ENCODE data around the gene LILRA2. TPM values are rescaled to one million over a fixed set of nuclear protein-coding genes. Genes with fewer than 3 reads are reported as not detected.
"Not testable (repeated sequence)": the region's sequence is repeated elsewhere in the genome, so short reads cannot be mapped to it uniquely, and the experiment has no call there.

The LILRA2 gene
- total RNA-seq, 2 experiments from 2014 or later = not detected

DNA sequence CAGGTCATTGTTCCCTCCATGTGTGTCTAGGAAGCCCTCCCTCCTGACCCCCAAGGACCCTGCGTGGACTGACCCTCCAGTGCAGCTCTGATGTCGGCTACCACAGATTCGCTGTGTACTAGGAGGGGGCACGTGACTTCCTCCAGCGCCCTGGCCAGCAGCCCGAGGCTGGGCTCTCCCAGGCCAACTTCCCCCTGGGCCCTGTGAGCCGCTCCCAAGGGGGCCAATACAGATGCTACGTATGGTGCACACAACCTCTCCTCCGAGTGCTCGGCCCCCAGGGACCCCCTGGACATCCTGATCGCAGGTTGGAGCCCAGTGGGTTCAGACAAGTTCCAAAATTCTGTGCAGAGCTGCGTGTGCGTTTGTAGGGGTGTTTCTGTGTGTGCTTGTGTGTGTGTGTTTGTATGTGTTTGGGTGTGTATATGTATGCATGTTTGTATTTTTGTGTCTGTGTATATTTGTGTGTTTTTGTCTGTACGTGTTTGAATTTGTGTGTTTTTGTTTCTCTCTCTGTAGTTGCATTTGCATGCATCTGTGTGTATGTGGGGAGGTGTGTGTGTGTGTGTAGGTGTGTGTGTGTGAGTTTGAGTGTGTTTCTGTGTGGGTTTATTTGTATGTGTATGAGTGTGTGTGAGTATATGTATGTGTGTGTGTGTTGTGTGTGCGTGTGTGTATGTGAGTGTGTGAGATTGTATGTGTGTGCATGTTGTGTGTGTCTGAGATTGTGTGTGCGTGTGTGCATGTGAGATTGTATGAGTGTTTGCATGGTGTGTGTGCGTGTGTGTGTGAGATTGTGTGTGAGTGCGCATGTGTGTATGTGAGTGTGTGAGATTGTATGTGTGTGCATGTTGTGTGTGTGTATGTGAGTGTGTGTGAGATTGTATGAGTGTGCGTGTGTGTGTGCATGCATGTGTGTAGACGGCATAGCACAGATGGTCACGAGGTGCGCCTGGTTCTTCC lies 21.4 kb upstream of the LILRA2 start:
- POLR2A ChIA-PET = no interaction called here
- peaks cover 13% of the 10 kb centered on the region for H3K27me3 Mint-ChIP-seq
- DNase-seq = no peak

DNA sequence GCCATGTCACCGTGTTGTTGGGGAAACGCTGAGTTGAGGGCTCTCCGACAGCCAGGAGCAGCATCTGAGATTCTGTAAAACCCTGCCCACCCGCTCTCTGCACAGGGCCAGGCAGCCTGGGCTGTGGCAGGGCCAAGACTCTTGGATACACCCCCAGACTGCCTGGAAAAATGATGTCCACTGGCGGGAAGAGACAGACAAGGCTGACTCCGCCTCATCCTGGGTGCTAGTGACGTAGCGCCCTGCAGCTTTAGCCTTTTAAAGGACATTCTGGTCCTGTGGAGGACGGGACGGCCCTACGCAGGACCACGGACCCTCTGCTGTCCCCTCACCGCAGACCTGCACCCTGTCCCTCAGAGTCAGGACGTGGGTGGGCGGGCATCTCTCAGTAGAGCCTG lies 20.7 kb upstream of the LILRA2 start:
- ChIA-PET CTCF (no interaction called here), POLR2A (no interaction called here)
- no peak overlapping the region for H3K27ac Mint-ChIP-seq
- no peaks in the 10 kb centered on the region for H3K36me3 Mint-ChIP-seq (ENCODE audit: low read depth)
- peaks cover 13% of the 10 kb centered on the region for H3K27me3 Mint-ChIP-seq
- peaks cover 12% of the 10 kb centered on the region for H3K4me1 Mint-ChIP-seq
- DNase-seq = no peak
- H3K9me3 Mint-ChIP-seq = peaks cover 6% of the 10 kb centered on the region
- H3K4me3 Mint-ChIP-seq = no peak overlapping the region

More for the DNA sequence above, 21.4 kb upstream of the LILRA2 start:
- Mint-ChIP-seq H3K36me3 (ENCODE audit: low read depth) (no peaks in the 10 kb centered on the region), H3K9me3 (peaks cover 6% of the 10 kb centered on the region), H3K4me1 (peaks cover 12% of the 10 kb centered on the region), H3K27ac (no peak overlapping the region), H3K4me3 (no peak overlapping the region)
- CTCF ChIA-PET = no interaction called here

DNA sequence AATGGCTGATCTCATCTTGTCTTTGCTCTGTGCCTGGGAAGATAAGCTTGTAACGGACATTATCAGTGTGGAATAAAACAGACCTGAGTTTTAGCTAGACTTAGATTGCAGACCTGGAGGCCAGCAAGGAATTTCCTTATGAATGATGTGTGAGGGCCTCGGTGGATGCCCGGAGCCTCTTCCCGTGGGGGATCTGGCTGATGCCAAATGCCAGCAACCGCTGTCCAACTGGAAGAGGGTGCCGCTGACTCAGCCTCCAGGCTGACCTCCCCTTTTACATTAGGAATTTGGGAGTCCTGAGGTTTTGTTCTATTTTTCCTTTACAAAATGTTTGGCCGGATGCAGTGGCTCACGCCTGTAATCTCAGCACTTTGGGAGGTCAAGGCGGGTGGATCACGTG lies 19.6 kb upstream of the LILRA2 start:
- peaks cover 19% of the 10 kb centered on the region for H3K27me3 Mint-ChIP-seq
- no peak for DNase-seq
- ChIA-PET POLR2A (no interaction called here), CTCF (no interaction called here)
- H3K9me3 Mint-ChIP-seq = peaks cover 6% of the 10 kb centered on the region
- no peaks in the 10 kb centered on the region for H3K36me3 Mint-ChIP-seq (ENCODE audit: low read depth)
- H3K27ac Mint-ChIP-seq = no peak overlapping the region
- H3K4me3 Mint-ChIP-seq = no peak overlapping the region
- peaks cover 12% of the 10 kb centered on the region for H3K4me1 Mint-ChIP-seq

DNA sequence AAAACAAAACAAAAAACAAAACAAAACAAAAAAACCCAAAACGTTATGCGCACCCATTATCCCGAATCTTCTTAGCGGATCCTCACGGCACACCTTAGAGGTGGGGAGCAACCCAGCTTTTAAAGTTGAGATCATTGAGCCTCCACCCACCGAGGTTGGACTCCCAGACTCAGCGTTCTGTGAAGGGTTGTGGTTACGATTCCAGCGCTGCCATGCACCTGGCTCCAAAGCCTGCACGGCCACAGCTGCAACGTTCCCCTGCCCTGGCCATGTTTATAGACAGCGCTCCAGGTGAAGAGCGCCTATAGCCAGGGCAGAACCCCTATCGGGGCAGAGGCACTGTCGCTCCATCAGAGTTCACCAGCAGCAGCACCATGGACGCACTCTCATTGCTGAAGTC lies 18.7 kb upstream of the LILRA2 start:
- peaks cover 12% of the 10 kb centered on the region for H3K4me1 Mint-ChIP-seq
- ChIA-PET POLR2A (no interaction called here), CTCF (no interaction called here)
- no peak overlapping the region for H3K4me3 Mint-ChIP-seq
- H3K27me3 Mint-ChIP-seq = peaks cover 19% of the 10 kb centered on the region
- peaks cover 6% of the 10 kb centered on the region for H3K9me3 Mint-ChIP-seq
- no peaks in the 10 kb centered on the region for H3K36me3 Mint-ChIP-seq (ENCODE audit: low read depth)
- no peak overlapping the region for H3K27ac Mint-ChIP-seq
- DNase-seq = no peak

DNA sequence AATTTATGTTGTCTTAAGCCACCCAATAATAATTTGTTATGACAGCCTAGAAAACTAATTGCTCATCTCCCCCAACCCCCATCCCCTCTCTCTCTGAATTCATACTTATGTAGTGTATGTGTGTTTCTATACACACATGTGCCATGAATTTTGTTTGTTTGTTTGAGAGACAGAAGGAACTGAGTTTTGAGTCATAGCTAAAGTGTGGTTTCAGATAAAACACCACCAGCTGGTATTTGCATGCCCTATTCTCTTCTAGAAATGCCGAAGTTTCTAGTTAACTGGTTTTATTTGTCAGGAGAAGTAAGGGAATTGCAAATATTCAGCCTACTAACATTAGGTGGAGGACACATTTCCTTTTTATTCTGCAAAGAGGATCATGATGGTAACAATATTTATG lies 17.4 kb upstream of the LILRA2 start:
- CTCF ChIA-PET = interaction anchor here (1.2 kb wide), 1 partner anchor 120 kb away, joined by 3 read pairs; no protein-coding TSS in a partner anchor
- POLR2A ChIA-PET = no interaction called here

DNA sequence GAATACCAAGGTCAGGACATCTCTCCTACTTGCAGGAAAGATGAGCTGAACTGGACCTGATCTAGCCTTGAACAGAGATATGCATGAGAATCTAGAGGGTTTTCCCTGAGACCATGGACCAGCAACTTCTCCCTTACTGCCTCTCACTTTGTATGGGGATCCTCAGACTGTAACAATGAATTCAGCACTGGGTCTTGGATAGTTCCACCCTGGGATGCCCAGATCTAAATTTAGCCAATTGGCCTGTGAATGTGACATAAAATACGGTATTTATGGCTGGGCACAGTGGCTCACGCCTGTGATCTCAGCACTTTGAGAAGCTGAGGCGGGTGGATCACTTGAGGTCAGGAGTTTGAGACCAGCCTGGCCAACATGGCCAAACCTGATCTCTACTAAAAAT lies 15.3 kb upstream of the LILRA2 start:
- POLR2A ChIA-PET = no interaction called here
- Mint-ChIP-seq H3K4me3 (no peak overlapping the region), H3K4me1 (no peaks in the 10 kb centered on the region), H3K27me3 (peaks cover 6% of the 10 kb centered on the region), H3K36me3 (ENCODE audit: low read depth) (no peaks in the 10 kb centered on the region), H3K9me3 (no peaks in the 10 kb centered on the region), H3K27ac (no peak overlapping the region)
- DNase-seq = no peak
- CTCF ChIA-PET = no interaction called here

More for the DNA sequence above, 17.4 kb upstream of the LILRA2 start:
- Mint-ChIP-seq H3K9me3 (peaks cover 6% of the 10 kb centered on the region), H3K27me3 (peaks cover 16% of the 10 kb centered on the region), H3K4me3 (no peak overlapping the region), H3K27ac (no peak overlapping the region), H3K36me3 (ENCODE audit: low read depth) (no peaks in the 10 kb centered on the region), H3K4me1 (peaks cover 7% of the 10 kb centered on the region)
- DNase-seq = no peak

DNA sequence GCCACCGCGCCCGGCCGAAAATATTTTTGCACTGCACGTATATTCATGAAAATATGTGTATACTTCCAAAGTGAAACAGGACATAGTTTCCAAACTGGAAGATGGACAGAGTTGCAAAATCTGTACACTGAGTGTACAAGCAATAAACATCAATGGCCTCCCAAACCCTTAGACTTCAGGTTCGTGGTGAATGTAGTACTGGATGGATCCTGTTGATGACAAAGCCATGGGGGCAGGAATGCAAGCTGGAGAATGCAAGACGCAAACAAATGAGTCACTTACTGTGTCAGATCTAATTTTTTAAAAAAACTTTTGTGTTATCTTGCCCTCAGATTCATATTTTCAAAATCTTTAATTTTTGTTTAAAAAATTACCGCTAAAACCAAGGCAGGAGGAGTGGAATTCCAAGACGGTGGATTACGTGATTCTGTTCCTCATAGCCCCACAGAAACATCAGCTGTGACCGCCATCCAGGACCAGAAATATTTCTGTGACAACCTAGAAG lies 12.7 kb upstream of the LILRA2 start:
- ChIA-PET POLR2A (no interaction called here), CTCF (no interaction called here)
- Mint-ChIP-seq H3K36me3 (ENCODE audit: low read depth) (no peaks in the 10 kb centered on the region), H3K27ac (no peak overlapping the region), H3K4me1 (no peaks in the 10 kb centered on the region), H3K27me3 (peaks cover 9% of the 10 kb centered on the region), H3K4me3 (no peak overlapping the region), H3K9me3 (no peaks in the 10 kb centered on the region)
- no peak for DNase-seq

DNA sequence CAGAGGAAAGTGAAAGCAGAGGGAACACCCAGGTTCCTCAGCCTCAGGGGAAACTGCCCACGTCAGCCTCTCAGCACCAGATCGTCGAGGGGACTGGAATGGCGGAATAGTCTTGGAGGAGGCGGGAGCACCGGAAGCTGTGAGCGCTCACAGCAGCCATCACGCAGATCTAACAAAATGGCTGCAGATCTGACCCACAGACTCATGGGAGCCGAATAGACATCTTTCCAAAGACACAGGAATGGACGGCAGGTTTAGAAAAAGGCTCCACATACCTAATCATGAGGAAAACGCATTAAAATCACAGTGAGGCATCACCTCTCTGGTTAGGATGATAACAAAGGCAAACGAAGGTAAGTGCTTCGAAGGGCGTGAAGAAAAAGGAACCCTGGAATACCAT lies 11.8 kb upstream of the LILRA2 start:
- H3K4me3 Mint-ChIP-seq = no peak overlapping the region
- no peak for DNase-seq
- ChIA-PET CTCF (no interaction called here), POLR2A (no interaction called here)
- H3K36me3 Mint-ChIP-seq (ENCODE audit: low read depth) = no peaks in the 10 kb centered on the region
- H3K9me3 Mint-ChIP-seq = no peaks in the 10 kb centered on the region
- no peak overlapping the region for H3K27ac Mint-ChIP-seq
- H3K4me1 Mint-ChIP-seq = no peaks in the 10 kb centered on the region
- peaks cover 15% of the 10 kb centered on the region for H3K27me3 Mint-ChIP-seq

DNA sequence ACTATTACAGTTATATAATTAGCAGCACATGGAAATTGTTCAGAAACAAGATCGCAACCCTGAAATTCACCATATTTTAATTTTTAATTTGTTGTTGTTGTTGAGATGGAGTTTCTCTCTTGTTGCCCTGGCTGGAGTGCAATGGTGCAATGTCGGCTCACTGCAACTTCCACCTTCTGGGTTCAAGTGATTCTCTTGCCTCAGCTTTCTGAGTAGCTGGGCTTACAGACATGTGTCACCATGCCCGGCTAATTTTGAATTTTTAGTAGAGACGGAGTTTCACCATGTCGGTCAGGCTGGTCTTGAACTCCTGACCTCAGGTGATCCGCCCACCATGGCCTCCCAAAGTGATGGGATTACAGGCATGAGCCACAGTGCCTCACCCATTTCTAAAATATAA lies 10.4 kb upstream of the LILRA2 start:
- H3K27ac Mint-ChIP-seq, POLR2A ChIA-PET: not testable (repeated sequence)

DNA sequence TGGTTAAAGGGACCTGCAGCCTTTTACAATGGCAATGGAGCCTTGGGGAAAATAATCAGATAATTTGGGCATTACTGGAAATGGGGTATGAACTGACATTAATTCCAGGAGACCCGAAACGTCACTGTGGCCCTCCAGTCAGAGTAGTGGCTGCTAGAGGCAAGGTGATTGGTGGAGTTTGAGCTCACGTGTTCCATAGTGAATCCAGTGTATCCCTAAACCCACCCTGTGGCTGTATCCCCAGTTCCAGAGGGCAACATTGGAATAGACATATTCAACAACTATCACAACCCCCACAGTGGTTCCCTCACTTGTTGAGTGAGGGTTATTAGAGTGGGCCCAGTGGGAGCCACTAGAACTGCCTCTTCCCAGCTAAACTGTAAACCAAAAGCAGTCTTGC lies 3.3 kb upstream of the LILRA2 start:
- H3K27me3 Mint-ChIP-seq = peaks cover 37% of the 10 kb centered on the region
- H3K4me1 Mint-ChIP-seq = peaks cover 18% of the 10 kb centered on the region
- H3K4me3 Mint-ChIP-seq = no peak overlapping the region
- H3K27ac Mint-ChIP-seq = no peak overlapping the region
- POLR2A ChIA-PET = no interaction called here
- no peak for DNase-seq
- H3K36me3 Mint-ChIP-seq (ENCODE audit: low read depth) = no peaks in the 10 kb centered on the region
- no peaks in the 10 kb centered on the region for H3K9me3 Mint-ChIP-seq
- CTCF ChIA-PET = no interaction called here

More for the DNA sequence above, 10.4 kb upstream of the LILRA2 start:
- DNase-seq; H3K4me3 Mint-ChIP-seq; CTCF ChIA-PET; H3K36me3 Mint-ChIP-seq (ENCODE audit: low read depth); H3K4me1 Mint-ChIP-seq; H3K9me3 Mint-ChIP-seq: not testable (repeated sequence)
- peaks cover 18% of the 10 kb centered on the region for H3K27me3 Mint-ChIP-seq

DNA sequence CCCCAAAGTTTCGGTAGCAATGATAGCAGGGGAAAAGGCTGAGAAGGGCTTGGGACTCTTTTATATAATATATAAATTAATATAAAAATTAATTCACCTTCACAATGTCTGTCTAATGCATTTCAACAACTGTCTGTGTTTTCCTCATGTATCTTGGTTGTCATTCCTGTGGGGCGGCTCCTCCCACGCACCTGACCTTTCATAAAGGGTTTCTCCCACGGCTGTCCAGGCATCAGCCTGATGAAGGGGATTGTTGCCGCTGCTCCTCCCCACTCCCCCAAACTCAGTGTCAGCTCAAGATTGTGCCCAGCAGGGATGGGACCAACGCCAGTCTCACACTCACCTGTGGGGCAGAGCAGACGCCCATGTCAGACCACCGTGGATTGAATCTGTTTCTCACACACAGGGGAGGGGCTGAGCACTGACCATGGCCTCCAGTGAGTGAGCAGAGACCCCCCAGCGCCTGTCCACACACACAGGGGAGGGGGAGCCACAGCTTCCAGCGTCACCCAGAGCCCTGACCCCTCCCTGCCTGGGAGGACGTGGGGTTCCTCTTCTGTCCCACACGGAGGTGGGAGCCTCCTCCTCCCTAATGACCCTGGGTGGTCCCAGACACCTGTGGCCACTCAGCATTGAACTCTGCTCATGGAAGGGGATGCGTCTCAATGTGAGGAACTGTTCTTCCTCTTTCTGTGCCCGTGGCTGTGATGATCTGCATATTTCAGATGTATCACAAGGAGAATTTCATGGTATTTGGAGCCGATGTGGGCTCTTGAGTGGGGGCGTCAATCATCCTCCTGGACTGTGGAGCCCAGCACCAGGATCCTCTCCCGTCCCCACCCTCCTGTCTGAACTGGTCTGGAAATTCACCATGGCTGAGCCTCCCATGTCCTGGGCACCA lies 1.6 kb upstream of the LILRA2 start:
- DNase-seq; H3K9me3 Mint-ChIP-seq; POLR2A ChIA-PET; H3K36me3 Mint-ChIP-seq (ENCODE audit: low read depth); CTCF ChIA-PET; H3K4me3 Mint-ChIP-seq; H3K27ac Mint-ChIP-seq: not testable (repeated sequence)
- H3K4me1 Mint-ChIP-seq = peaks cover 18% of the 10 kb centered on the region
- H3K27me3 Mint-ChIP-seq = peaks cover 30% of the 10 kb centered on the region

DNA sequence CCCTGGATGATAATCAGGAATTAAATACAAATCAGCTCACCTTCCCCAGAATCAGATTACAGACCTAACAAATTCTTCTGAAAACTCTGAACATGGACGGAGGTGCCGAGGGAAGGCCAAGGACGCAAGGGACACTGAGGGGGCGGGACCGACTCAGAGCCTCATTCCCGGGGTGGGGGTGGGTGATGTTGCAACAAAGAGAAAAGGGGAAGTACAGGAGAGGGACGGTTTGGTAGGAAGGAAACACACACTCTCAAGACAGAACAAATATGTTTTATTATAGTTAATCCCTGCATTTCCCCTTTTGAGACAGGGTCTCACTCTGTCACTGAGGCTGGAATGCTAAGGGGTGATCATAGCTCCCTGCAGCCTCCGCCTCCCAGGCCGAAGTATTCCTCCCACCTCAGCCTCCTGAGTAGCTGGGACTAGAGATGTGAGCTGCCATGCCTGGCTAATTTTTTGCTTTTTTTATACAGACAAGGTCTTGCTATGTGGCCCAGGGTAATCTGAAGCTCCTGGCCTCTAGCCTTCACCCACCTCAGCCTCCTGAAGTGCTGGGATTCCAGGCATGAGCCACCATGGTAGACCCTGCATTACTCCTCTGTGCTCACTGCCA lies 786 bp upstream of the LILRA2 start:
- Mint-ChIP-seq H3K9me3 (no peaks in the 10 kb centered on the region), H3K27me3 (peaks cover 27% of the 10 kb centered on the region), H3K4me3 (no peak overlapping the region), H3K36me3 (ENCODE audit: low read depth) (no peaks in the 10 kb centered on the region), H3K27ac (no peak overlapping the region), H3K4me1 (peaks cover 18% of the 10 kb centered on the region)
- POLR2A ChIA-PET = no interaction called here
- CTCF ChIA-PET = no interaction called here
- no peak for DNase-seq

DNA sequence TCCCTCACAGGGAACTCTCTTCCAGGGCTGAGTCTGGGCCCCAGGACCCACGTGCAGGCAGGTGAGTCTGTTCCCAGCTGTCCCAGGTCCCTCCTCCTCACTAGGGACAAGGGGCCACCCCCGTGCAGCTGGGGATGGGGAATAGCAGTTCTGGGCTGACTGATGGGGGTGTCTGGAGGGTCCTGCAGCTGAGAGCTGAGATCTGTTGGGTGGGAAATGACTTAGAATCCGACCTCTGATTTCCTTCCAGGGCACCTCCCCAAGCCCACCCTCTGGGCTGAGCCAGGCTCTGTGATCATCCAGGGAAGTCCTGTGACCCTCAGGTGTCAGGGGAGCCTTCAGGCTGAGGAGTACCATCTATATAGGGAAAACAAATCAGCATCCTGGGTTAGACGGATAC lies 461 bp downstream of the LILRA2 start:
- Mint-ChIP-seq H3K9me3 (peaks cover 2% of the 10 kb centered on the region), H3K4me1 (peaks cover 12% of the 10 kb centered on the region), H3K27ac (no peak overlapping the region), H3K27me3 (peaks cover 20% of the 10 kb centered on the region), H3K4me3 (no peak overlapping the region), H3K36me3 (ENCODE audit: low read depth) (no peaks in the 10 kb centered on the region)
- ChIA-PET CTCF (no interaction called here), POLR2A (no interaction called here)
- DNase-seq = no peak

All from activated CD4-positive, alpha-beta memory T cell treated with anti-CD3 and anti-CD28 coated beads, Interleukin-2, amount 10 ng/mL, durations not matched to agents 7 days and 5 days (primary cell).